Activated T-cell treated with anti-CD3 and anti-CD28 coated beads, Interleukin-2, amount 50 U/mL, for 1 hour (primary cell): ENCODE data around the gene HSP90AB1.

Experiments used
- DNase-seq: peaks from one replicate; pipeline ENCODE4 v3.0.0-alpha.2; 2020

HSP90AB1 gene

GRCh38 chr6:44255871-44256774, 9.2 kb downstream of the HSP90AB1 start:
- DNase-seq: no peak

GRCh38 chr6:44256775-44257024, 9.8 kb downstream of the HSP90AB1 start:
- DNase-seq: no peak

GRCh38 chr6:44257025-44257752, 10.3 kb downstream of the HSP90AB1 start, which contains the start of gene SLC35B2:
TSS of gene SLC35B2 (minus strand) at chr6:44257528. CDS start at chr6:44257410, 118 bp downstream.
- peak; percentile 76 for DNase-seq

- DNase-seq: no peak
Observed at GRCh38 chr6:44257753-44258324, 10.9 kb downstream of the HSP90AB1 start.

GRCh38 chr6:44258325-44258863, 11.5 kb downstream of the HSP90AB1 start:
- DNase-seq: no peak

GRCh38 chr6:44258921-44259320, 12.0 kb downstream of the HSP90AB1 start:
- DNase-seq: no peak

GRCh38 chr6:44260011-44260410, 13.1 kb downstream of the HSP90AB1 start:
- no peak for DNase-seq

- no peak for DNase-seq
Observed at GRCh38 chr6:44260451-44261297, 13.8 kb downstream of the HSP90AB1 start.

- DNase-seq: no peak
Observed at GRCh38 chr6:44261581-44261980, 14.7 kb downstream of the HSP90AB1 start.

- DNase-seq: no peak
Observed at GRCh38 chr6:44262467-44263353, 15.8 kb downstream of the HSP90AB1 start.

- no peak for DNase-seq
Observed at GRCh38 chr6:44263354-44264100, 16.6 kb downstream of the HSP90AB1 start.

GRCh38 chr6:44264154-44265006, 17.5 kb downstream of the HSP90AB1 start:
- peak; percentile 49 for DNase-seq

GRCh38 chr6:44265007-44265721, 18.3 kb downstream of the HSP90AB1 start, which contains the start of gene NFKBIE:
TSS of gene NFKBIE (minus strand) at chr6:44265551. CDS start at chr6:44265346, 205 bp downstream.
- peak; percentile 99 for DNase-seq

- no peak for DNase-seq
Observed at GRCh38 chr6:44265722-44266233, 18.9 kb downstream of the HSP90AB1 start.

- DNase-seq: no peak
Observed at GRCh38 chr6:44266347-44266746, 19.4 kb downstream of the HSP90AB1 start.

GRCh38 chr6:44267252-44267651, 20.4 kb downstream of the HSP90AB1 start:
- no peak for DNase-seq

GRCh38 chr6:44268095-44268628, 21.3 kb downstream of the HSP90AB1 start:
- peak; percentile 73 for DNase-seq

GRCh38 chr6:44269178-44269920, 22.4 kb downstream of the HSP90AB1 start:
- no peak for DNase-seq
